Cardiac fibroblast (primary cell): ENCODE results near the gene TSPOAP1.

Source experiments
- DNase-seq, 2 donors: peaks; one replicate each; pipeline versions ENCODE4 v3.0.0 to v3.0.0-alpha.2; 2010; ENCODE audit warnings: low read depth in 2 of 2
- H3K4me3 ChIP-seq, 2 donors: replicated peaks in 1 of 2; 1 replicate in 1 of 2; 2 replicates in 1 of 2; pipeline ENCODE4 v1.5.1; 2011; ENCODE audit warnings: low read depth in 2 of 2, low read length in 2 of 2, mild to moderate bottlenecking in 2 of 2, moderate library complexity in 1 of 2
- CTCF ChIP-seq: IDR thresholded peaks from one replicate; pipeline ENCODE4 v1.5.1; 2011; ENCODE audit warnings: low read depth, mild to moderate bottlenecking, low read length, inconsistent platforms

The TSPOAP1 gene

GRCh38 chr17:58269557-58270291, 58.9 kb downstream of the TSPOAP1 start:
- DNase-seq = no peak
- no peak for TF ChIP-seq CTCF
- H3K4me3 ChIP-seq = no peak overlapping the region

GRCh38 chr17:58268774-58269556, 59.6 kb downstream of the TSPOAP1 start:
- H3K4me3 ChIP-seq = no peak overlapping the region
- no peak for TF ChIP-seq CTCF
- no peak for DNase-seq

- H3K4me3 ChIP-seq = no peak overlapping the region
- no peak for TF ChIP-seq CTCF
- DNase-seq = no peak
Observed at GRCh38 chr17:58268326-58268725, 60.3 kb downstream of the TSPOAP1 start.

- DNase-seq = no peak
- no peak overlapping the region for H3K4me3 ChIP-seq
- no peak for TF ChIP-seq CTCF
Observed at GRCh38 chr17:58267347-58268324, 61.0 kb downstream of the TSPOAP1 start.

- H3K4me3 ChIP-seq = no peak overlapping the region
- no peak for DNase-seq
- no peak for TF ChIP-seq CTCF
Observed at GRCh38 chr17:58265902-58266875, 62.4 kb downstream of the TSPOAP1 start.
